C4-2B (cell line): ENCODE data around the gene KLHL22.
"Not testable (repeated sequence)": the region's sequence is repeated elsewhere in the genome, so short reads cannot be mapped to it uniquely, and the experiment has no call there.

Experiments used
- H3K27ac ChIP-seq: fragments of 450-650 bp; 2 replicates; pipeline ENCODE4 v1.5.1; 2017
- ZFX ChIP-seq: fragments of 450-650 bp; IDR thresholded peaks from 2 replicates; pipeline ENCODE4 v1.6.1; 2017
- TF ChIP-seq, protein P1 (sequence below): fragments of 450-650 bp; conservative IDR thresholded peaks from 2 replicates; pipeline ENCODE4 v1.5.1; 2017; ENCODE audit warnings: mild to moderate bottlenecking

The KLHL22 gene

DNA sequence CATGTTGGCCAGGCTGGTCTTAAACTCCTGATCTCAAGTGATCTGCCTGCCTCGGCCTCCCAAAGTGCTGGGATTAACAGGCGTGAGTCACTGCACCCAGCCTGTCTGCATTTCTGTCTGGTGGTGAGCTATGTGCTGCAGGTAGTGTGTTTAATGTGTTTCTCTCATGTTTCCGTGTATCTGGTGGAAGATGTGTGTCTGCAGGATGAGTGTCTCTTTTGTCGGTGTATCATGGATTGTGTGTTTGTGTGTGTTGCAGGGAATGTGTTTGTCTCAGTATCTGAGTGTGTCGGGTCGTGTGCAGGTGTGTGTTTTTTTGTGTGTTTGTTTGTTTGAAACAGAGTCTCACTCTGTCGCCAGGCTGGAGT is 74.1 kb downstream of the KLHL22 start:
- TF ChIP-seq ZFX: no peak
- TF ChIP-seq, protein P1, sequence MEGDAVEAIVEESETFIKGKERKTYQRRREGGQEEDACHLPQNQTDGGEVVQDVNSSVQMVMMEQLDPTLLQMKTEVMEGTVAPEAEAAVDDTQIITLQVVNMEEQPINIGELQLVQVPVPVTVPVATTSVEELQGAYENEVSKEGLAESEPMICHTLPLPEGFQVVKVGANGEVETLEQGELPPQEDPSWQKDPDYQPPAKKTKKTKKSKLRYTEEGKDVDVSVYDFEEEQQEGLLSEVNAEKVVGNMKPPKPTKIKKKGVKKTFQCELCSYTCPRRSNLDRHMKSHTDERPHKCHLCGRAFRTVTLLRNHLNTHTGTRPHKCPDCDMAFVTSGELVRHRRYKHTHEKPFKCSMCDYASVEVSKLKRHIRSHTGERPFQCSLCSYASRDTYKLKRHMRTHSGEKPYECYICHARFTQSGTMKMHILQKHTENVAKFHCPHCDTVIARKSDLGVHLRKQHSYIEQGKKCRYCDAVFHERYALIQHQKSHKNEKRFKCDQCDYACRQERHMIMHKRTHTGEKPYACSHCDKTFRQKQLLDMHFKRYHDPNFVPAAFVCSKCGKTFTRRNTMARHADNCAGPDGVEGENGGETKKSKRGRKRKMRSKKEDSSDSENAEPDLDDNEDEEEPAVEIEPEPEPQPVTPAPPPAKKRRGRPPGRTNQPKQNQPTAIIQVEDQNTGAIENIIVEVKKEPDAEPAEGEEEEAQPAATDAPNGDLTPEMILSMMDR: no peak
- H3K27ac ChIP-seq: no peak overlapping the region

DNA sequence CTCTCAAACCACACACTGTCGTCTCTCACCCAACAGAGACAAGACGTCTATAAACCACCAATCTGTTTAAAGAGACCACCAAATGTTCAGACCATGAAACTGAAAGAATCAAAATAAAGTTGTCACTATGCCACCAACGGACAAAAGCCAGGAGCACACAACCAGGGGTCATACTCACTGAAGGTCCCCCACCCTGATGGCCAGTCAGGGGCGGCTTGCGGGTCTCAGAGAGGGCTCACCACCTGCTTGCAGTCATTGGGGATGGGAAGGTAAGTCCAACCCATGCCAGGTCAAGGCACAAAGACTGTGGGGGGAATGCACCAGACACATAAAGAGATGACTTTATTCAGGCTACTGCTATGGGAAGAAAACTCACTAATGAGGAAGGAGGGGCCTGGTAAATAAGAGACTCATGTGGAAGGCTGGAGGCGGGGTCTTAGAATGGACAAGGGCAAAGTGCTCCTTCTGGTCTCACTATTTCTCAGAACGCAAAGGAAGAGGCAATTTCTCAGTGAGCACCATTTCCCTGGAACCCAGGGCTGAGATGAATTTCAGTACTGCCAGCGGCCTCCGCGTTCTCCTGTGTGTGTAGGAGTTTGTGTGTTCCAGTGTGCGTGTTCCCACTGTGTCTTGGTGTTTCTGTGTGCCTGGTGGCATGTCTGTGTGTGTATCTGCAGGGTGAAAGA is 75.3 kb downstream of the KLHL22 start:
- no peak for TF ChIP-seq ZFX
- TF ChIP-seq, protein P1: no peak
- H3K27ac ChIP-seq: no peak overlapping the region

DNA sequence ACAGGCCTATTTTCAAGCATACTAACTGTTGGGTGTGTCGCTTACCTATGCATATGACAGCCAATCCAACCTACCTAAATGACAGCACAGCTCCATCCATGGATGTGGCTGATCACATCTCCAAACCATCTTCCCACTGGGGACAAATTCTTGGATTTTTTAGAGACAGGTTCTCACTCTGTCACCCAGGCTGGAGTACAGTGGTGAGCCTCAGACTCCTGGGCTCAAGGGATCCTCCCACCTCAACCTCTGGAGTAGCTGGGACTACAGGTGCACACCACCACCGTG is 76.0 kb downstream of the KLHL22 start:
- H3K27ac ChIP-seq: no peak overlapping the region
- TF ChIP-seq, protein P1: no peak
- TF ChIP-seq ZFX: no peak

DNA sequence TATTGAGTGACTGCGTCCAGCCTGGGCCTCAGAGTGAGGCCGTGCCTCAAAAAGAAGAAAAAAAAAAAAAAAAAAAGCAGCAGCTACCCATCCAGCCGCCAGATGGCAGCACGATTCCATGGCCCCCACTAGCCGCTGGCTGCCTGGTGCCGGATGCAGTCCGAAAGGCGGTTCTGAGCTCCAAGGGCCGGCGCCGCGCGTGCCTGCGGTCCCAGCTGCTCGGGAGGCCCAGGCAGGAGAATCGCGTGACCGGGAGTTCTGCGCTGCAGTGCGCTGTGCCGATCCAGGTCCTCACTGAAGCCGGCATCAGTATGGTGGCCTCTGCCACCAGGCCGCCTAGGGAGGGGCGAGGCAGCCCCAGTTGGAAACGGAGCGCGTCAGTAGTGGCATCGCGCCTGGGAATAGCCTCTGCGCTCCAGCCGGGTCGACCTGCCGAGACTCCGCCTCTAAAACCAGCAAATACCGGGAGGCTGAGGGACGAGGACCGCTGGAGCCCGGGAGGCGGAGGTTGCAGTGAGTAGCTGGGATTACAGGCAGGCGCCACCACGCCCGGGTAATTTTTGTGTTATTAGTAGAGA is 77.3 kb downstream of the KLHL22 start:
- peak overlapping the region; percentile 45; the same call in 1 of the 2 replicates for H3K27ac ChIP-seq
- TF ChIP-seq, protein P1: peak; percentile 97
- TF ChIP-seq ZFX: no peak; the same call in 1 of the 2 replicates

DNA sequence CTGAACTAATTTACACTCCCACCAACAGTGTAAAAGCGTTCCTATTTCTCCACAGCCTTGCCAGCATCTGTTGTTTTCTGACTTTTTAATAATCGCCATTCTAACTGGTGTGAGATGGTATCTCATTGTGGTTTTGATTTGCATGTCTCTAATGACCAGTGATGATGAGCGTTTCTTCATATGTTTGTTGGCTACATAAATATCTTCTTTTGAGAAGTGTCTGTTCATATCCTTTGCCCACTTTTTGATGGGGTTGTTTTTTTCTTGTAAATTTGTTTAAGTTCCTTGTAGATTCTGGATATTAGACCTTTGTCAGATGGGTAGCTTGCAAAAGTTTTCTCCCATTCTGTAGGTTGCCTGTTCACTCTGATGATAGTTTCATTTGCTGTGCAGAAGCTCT is 79.9 kb downstream of the KLHL22 start:
- H3K27ac ChIP-seq: not testable (repeated sequence)

DNA sequence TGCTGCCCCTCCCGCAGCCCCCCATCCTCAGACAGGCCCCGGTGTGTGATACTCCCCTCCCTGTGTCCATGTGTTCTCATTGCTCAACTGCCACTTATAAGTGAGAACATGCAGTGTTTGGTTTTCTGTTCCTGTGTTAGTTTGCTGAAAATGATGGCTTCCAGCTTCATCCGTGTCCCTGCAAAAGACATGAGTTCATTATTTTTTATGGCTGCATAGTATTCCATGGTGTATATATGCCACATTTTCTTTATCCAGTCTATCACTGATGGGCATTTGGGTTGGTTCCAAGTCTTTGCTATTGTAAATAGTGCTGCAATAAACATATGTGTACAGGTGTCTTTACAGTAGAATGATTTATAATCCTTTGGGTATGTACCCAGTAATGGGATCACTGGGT is 80.4 kb downstream of the KLHL22 start:
- H3K27ac ChIP-seq: not testable (repeated sequence)

DNA sequence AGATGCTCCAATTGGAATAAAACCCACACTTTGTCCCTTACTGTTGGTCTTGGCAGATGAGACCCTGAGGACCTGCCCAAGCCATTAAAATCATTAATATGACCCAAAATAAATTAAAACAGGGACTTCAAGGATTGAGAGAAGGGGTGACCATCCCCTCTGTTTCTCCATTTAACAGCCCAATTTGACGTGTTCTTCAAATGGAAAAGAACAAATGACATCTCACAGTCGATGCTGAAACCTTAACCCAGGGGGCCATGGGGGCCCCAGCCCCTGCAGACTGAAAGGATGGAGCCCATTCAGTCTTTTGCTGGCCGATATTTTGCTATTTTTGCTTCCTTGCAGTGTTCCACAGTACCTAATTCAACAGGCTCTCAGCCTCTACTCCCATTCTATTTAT is 81.1 kb downstream of the KLHL22 start:
- H3K27ac ChIP-seq: no peak overlapping the region
- TF ChIP-seq, protein P1: no peak
- no peak for TF ChIP-seq ZFX

DNA sequence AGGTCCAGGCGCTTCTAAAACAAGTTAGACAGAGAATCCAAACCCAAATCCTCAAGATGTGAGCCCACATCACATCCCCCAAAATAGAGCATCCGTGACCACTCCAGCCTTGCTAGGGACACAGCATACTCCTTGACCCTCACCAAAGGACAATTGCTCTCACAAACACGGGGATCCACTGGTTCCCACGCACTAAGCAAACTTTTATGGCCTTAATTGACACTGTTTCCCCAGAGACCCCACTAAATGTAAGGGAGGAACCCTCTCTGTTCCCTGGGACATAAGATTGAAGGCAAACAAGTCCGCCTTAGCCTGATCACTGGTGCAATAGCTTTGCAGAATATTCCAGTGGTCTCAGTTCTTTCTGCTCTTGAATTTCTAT is 81.5 kb downstream of the KLHL22 start:
- TF ChIP-seq ZFX: no peak
- TF ChIP-seq, protein P1: no peak
- H3K27ac ChIP-seq: no peak overlapping the region
